ENCODE measurements around the gene USP40.
A peak's percentile ranks its signal among the peaks of the same experiment; 100 is the strongest.

The USP40 gene

DNA sequence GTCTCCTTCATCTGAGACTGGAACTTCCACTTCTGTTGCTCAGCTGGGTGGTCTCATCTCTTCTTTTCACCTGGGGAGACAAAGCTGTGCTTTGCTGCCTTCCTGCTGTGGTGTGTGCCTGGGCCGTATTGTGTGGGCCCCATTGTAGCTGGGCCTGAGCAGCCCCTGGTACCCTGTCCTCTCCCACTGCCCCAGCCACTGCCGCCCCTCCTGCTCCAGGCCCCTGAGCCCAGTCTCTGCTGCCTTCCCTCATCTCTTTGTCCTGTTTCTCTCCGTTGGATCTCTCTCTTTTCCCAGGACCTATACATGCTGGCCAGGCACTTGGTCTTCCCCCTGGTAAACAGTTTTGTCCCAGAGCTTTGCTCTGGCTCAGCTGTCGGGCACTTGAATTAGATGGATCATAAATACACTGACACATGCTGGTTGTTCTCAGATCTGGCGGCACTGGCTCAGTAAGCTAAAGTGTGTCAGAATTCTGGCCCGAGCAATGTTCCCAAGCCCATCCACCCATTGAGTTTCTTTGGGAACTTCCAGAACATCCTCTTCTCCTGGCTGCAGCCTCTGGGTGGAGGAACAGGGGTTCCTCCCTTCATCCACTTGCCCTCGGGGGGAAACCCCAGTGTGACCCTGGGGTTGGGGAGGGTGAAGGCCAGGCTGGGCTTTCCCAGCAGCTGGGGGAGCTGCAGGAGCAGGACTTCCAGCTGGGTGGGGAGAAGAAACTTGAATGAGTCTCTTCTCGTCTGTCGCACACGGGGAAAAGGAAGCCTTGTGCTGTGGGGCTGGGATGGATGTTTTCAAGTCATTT, 113.3 kb downstream of the USP40 start:
- H3K4me3 ChIP-seq: no peak overlapping the region
- no peak for DNase-seq (ENCODE audit: low spot score)
- H3K27ac ChIP-seq: no peak overlapping the region
- TF ChIP-seq, protein P1, sequence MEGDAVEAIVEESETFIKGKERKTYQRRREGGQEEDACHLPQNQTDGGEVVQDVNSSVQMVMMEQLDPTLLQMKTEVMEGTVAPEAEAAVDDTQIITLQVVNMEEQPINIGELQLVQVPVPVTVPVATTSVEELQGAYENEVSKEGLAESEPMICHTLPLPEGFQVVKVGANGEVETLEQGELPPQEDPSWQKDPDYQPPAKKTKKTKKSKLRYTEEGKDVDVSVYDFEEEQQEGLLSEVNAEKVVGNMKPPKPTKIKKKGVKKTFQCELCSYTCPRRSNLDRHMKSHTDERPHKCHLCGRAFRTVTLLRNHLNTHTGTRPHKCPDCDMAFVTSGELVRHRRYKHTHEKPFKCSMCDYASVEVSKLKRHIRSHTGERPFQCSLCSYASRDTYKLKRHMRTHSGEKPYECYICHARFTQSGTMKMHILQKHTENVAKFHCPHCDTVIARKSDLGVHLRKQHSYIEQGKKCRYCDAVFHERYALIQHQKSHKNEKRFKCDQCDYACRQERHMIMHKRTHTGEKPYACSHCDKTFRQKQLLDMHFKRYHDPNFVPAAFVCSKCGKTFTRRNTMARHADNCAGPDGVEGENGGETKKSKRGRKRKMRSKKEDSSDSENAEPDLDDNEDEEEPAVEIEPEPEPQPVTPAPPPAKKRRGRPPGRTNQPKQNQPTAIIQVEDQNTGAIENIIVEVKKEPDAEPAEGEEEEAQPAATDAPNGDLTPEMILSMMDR (IDR thresholded peaks at IDR 0.05): no peak

DNA sequence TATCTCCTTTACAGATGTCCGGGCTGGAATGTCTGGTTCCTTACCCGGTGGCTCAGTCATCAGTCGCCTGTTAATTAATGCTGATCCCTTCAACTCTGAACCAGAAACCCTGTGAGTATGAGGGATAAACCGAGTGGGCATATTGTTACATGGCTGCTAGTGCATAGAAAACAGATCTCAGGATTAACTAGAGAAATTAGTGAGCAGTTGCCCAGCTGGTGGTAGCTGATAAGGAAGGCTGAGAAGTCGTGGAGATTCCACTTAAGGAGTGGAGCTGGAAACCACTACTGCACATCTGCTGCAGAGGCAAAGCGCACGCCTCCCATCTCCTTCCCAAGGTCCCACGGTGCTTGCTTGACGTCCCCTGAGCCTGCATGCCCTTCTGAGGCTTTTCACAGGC, 114.6 kb downstream of the USP40 start:
- TF ChIP-seq, protein P1 (IDR thresholded peaks at IDR 0.05): no peak
- no peak overlapping the region for H3K27ac ChIP-seq
- H3K4me3 ChIP-seq: no peak overlapping the region
- no peak for DNase-seq (ENCODE audit: low spot score)

DNA sequence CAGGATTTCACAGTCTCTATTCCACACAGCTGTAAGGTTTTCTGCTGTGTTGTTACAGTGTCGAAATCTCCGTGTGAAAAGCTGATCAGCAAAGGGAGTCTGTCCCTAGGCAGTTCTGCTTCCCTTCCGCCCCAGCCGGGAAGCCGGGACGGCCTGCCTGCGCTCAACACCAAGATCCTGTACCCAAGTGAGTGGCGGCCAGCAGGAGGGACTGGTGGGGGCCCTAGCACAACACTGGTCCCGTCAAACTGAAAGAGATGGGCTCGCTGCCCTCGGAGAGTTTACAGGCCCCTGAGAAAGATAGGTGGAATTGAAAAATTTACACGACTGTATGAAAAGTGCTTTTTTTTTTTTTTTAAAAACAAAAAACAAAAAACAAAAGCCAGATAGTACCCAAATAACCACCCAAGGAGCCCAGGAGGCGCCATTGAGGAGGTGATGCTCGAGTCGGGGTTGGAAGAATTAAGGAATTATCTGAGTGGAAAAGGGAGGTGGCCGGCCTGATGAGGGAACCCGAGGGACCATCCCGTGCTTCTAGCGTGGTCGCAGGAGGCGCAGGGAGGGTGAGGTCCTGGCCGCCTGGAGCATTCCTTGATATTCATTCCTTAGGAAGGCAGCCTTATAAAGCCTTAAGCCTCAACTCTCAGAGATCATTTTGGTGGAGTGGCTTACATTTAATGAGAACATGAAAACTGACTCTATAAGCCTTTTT, 115.6 kb downstream of the USP40 start:
- no peak for DNase-seq (ENCODE audit: low spot score)
- TF ChIP-seq, protein P1 (IDR thresholded peaks at IDR 0.05): no peak
- Histone ChIP-seq H3K4me3 (no peak overlapping the region), H3K27ac (no peak overlapping the region)

DNA sequence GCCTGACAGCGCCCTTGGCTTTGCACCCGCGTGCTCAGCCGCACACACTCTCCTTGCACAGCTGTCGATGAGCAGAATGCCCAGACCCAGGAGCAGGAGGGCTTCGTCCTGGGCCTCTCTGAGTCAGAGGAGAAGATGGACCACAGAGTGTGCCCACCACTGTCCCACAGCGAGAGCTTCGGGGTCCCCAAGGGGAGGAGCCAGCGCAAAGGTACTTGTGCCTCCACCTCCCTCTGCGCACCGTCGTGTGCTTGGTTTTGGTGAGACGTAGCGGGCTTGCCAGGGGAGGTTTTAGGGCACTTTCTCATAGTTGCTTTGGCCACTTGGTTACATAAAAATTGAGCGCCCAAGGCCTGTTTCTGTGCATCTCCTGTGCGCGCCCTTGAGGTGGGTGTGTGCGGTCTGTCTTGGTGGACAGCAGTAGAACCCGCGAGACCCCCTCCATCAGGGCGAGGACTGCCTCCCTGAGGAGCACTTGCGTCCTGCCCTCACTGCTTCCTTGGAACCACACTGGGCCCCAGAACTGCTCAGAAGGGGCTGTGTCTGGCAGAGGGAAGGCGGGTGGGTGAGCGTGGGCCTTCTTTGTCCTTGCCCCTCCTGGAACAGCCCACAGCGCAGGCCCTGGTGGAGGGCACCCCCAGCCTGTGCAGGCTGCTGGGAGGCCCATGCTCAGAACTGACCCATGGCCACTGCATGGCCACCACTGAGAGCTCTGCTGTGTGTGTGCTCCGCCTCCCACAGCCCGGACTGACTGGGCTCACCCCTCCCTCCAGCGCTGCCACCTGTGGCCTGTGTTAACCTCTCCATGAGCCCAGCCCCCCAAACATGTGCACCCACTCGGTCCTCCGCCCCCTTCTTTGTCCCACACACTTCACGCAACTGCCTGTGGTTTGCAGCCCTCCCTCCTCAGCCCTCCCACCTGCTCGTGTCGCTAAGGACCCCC, 116.4 kb downstream of the USP40 start:
- TF ChIP-seq, protein P1 (IDR thresholded peaks at IDR 0.05): no peak
- DNase-seq (ENCODE audit: low spot score): no peak
- Histone ChIP-seq H3K4me3 (no peak overlapping the region), H3K27ac (no peak overlapping the region)

DNA sequence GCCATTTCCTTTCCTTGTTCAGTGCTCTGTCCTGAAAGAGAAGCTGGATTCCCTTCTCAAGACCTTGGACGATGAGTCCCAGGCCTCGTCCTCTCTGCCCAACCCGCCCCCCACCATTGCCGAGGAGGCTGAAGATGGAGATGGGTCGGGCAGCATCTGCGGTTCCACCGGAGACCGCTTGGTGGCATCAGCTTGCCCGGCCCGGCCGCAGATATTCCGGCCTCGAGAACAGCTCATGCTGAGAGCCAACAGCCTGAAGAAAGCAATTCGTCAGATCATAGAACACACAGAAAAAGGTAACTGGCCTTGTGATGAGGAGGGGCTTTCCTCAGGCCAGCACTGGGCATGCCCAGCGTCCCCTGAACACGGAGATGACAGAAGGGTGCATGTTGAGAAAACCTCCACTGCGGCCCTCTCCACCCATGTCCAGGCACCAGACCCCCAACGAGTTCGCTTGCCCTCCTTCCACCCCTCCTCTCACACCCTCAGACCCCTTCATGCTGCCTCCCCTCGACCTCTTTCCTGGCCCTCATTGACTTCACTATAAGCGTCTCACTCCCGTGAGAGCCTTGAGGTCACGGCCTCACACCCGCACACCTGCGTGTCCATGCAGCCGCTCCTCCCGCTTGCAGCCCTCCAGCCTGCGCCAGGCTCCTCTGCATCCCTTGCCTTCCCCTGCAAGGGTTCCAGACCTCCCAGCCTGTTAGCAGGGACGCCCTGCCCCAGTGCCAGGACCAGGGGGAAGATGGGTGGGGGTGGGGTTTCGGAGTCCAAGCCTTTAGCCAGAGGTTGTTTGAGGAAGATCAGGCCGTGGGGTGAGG, 117.3 kb downstream of the USP40 start:
- TF ChIP-seq, protein P1 (IDR thresholded peaks at IDR 0.05): peak; percentile 78
- Histone ChIP-seq H3K4me3 (no peak overlapping the region), H3K27ac (no peak overlapping the region)
- no peak for DNase-seq (ENCODE audit: low spot score)

DNA sequence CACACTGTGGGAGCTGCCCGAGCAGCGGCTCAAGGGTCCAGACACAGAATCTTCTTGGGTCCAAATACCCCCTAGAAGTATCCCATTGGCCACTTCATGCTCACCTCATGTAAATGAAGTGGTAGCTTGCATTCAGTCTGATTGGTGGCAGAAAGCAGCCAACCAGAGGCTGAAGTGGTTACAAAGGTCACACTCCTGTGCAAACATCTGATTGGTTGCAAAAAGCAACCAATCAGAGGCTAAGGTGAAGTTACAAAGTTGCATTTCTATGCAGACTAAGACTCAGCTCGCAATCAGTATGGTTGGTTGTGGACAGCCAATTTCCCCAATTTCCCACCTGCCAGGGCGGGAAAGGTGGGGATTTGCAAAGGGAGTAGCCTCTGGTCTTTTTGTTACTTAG, 118.0 kb downstream of the USP40 start:
- DNase-seq (ENCODE audit: low spot score): no peak
- Histone ChIP-seq H3K4me3 (no peak overlapping the region), H3K27ac (no peak overlapping the region)
- TF ChIP-seq, protein P1 (IDR thresholded peaks at IDR 0.05): no peak

Data from coronary artery (tissue), 2 donors.